ENCODE data around the gene CEP55.
"Not testable (repeated sequence)": the region's sequence is repeated elsewhere in the genome, so short reads cannot be mapped to it uniquely, and the experiment has no call there.

CEP55 gene

DNA sequence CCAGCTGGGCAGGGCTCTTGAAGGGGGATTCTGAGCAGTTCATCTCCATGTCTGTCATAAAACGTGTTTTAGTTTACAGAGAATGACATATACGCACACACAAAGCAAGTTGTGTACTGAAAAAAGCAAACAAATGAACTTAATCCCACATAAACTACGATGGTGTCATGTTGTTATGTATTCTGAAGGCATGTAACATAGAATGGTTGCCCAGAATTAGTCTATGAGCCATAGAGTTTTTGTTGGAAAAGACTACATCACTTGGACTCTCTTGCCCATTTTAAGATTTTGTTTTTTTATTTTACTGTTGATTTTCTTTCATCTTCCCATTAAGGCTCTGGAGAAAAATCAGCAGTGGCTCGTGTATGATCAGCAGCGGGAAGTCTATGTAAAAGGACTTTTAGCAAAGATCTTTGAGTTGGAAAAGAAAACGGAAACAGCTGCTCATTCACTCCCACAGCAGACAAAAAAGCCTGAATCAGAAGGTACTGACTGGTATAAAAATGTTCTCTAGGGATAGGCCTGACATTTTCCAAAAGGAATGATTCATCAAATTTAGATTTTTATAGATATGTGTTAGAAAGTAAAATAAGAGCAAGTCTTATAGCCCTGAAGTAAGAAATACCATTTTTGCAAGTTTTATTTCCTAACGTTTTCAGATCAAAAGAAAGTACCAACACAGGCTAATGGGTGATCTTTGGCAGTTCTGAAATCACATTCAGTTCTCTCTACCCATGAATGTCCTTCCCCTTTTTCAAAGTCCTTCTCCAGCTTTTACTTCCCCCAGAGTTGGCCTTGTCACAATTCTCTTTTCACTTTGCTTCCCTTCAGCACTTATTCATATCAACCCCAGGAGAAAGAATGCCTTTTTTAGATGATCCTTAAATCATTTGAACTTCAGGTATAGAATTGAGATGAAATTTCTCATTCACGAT lies 18.9 kb downstream of the CEP55 start:
- no peak for DNase-seq

DNA sequence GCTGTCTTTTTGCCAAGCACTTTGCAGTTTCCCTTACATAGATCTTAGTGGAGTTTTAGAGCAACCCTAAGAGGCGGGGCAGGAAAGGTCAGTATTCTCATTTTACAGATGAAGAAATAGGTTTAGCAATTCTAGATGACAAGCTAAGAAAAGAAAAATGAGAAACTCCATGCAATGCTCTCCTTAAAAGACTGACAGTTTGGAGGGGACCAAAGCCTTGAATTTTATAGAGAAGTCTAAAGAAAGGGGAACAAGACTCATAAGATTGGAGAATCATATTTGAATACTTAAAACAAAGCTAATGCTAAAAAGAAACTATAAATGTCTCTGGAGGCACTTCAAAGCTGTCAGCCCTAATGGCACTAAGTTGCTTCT lies 19.6 kb downstream of the CEP55 start:
- DNase-seq = no peak

DNA sequence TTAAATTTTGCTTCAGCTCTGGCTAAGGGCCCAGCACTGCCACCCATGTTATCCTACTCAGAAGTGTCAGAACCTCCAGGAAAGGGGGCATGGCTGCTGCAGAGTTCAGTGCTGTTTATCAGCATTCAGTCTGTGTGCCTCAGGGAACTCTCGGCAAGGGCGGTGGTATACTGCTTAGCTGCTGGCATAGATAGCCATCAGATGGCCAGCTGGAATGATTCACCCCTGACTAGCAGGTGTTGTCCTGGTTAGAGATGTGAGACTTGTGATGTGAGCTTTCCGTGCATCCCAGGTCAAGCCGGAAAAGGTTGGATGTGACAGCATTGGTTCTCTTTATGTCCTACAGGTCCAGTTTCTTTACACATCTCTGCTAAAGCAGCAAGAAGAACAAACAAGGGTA lies 22.1 kb downstream of the CEP55 start:
- no peak for DNase-seq

DNA sequence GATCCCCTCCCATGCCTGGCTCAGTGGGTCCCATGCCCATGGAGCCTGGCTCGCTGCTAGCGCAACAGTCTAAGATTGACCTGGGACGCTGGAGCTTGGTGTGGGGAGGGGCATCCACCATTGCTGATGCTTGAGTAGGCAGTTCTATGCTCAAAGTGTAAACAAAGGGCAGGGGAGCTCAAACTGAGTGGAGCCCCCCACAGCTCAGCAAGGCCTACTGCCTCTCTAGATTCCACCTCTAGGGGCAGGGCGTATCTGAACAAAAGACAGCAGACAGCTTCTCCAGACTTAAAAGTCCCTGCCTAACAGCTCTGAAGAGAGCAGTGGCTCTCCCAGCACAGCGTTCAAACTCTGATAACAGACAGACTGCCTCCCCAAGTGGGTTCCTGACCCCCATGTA lies 38.9 kb downstream of the CEP55 start:
- DNase-seq = no peak

DNA sequence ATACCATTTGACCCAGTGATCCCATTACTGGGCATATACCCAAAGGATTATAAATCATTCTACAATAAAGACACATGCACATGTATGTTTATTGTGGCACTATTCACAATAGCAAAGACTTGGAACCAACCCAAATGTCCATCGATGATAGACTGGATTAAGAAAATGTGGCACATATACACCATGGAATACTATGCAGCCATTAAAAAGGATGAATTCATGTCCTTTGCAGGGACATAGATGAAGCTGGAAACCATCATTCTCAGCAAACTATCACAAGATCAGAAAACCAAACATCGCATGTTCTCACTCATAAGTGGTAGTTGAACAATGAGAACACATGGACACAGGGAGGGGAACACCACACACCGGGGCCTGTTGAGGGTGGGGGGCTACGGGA lies 44.5 kb downstream of the CEP55 start:
- not testable (repeated sequence) for DNase-seq

DNA sequence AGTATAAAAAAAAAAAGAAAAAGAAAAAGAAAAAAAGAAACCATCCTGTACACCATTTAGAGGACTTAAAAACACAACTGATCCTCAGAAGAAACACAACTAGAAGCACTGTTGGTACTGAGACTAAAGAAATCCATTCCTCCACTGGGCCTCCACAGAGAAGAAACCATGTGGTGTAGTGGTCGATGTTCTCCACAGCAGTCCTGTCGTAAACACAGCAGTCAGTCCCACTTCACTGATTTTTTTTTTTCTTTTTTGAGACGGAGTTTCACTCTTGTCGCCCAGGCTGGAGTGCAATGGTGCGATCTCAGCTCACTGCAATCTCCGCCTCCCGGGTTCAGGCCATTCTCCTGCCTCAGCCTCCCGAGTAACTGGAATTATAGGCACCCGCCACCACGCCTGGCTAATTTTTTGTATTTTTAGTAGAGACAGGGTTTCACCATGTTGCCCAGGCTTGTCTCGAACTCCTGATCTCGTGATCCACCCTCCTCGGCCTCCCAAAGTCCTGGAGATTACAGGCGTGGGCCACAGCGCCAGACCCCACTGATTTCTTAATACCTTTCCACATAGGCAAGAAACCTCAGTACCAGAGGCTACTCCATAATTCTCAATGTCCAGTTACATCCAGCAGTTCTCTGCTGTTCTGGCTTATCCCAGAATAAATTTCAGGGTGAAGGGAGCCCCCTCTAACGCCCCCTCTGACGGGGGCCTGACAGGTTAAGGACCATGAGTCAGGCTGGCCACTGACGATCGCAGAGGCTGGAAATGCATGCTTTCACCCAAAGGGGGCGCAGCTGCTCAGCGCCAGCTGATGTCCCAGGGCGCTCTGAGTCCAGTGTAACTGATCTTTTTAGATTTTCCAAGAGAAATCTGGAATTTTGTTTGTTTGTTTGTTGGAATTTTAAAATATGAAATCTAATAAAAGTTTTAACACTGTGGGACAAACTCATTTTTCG lies 45.3 kb downstream of the CEP55 start:
- no peak for DNase-seq

DNA sequence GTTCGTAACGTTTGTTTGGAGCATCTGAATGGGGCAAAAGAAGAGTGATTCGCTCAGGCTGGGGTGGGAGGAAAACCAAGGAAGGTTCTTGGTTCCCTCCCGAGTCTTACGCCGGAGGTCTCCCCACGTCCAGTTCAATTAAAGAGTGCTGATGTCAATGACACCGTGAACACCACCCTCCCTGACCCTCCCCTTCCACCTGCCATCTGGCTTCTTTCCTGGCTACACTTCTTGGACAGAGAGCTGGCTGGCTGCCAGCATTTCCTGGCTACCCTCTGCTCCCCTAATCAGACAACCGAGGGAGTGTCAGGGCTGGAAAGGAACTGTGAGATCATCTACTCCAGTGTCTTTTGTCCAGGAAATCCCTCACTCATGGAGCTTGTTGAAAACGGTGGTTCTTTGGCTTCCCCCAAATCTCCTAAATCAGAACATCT lies 46.0 kb downstream of the CEP55 start:
- no peak for DNase-seq

DNA sequence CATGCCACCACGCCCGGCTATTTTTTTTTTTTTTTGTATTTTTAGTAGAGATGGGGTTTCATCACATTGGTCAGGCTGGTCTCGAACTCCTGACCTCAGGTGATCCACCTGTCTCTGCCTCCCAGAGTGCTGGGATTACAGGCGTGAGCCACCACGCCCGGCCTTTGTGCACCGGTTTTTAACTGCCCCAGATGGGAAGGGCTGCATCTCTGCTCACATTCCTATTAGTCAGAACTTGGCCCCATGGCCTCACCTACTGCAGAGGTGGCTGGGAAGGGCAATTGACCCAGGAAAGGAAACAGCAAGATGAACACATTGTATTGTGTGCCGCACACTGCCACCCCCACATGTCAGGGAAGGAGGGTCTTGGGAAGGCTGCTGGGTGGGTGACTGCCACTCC lies 50.6 kb downstream of the CEP55 start:
- not testable (repeated sequence) for DNase-seq

DNA sequence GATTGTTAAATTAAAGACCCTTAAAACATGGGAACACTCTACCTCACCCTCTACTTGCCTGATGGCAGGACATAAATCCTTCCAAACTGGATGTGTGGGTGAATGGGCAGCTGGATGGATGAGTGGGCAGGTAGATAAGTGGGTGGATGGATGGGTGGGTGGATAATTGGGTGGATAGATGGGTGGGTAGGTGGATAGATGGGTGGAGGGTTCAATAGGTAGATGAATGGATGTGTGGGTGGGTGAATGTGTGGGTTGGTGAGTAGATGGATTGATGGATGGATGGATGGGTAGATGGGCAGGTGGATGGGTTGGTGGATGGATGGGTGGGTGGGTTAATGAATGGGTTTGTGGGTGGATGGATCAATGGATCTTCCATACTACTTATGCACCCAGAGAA lies 51.1 kb downstream of the CEP55 start:
- DNase-seq = no peak

DNA sequence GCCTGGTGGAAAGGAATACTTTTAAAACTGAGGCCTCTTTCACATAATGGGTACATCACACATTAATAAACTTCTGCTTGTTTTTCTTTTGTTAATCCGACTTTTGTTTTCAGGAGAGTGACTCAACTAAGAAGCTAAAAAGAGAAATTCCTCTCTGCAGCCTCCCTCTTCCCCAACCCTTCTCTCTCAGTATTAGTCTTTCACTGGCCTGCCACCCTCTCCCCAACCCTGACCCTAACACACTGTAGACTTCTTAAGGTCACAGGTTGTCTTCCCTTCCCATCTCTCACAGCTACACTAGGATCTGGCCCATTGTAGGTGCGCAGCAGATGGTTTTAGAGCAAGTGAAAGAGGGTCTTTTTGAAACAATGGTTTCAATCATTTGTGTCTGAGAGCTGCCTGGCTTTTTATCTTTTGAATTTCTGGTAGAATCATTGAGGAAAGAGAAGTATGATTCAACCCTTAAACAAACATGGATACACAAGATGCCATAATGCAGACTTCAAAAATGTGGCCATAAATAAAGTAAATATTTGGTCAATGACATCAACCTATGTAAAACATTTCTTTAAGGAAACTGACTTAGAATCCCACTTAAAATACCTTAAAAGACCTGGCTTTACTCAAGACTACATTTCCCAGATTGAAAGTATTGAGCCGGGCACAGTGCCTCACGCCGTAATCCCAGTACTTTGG lies 52.1 kb downstream of the CEP55 start:
- DNase-seq = no peak

DNA sequence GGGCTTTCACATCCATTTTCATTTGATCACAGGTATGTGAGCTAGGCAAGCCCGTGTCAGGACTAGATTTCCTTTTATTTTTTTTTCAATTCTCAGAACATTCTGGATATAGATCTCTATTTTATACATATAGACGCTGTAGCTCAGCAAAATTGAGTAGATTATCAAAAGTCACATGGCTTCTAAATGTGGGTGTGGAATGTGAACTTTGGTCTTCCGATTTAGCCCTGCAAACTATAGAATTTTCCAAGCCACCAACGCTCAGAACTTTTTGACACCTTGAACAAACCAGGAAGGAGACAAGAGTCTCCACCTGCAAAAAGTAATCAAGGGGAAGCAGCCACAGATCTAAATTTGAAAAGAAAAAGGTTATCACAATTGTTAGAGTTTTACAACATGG lies 54.2 kb downstream of the CEP55 start:
- DNase-seq = no peak

DNA sequence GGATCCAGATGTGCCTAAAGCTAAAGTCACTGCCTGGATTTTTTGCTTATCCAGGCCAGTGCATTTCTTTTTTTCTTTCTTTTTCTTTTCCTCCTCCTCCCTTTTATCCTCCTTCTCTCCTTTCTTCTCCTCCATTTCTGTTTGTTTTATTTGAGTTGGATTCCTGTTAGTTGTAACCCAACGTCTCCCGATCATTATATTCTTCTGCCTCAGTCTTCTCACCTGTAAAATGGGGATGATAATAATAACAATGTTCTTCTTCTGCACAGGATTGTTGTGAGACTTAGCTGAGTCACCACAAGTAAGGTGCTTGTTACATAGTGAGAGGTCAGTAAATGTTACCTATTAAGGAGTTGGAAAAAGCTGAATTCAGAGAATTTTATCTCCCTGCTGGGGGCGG lies 56.4 kb downstream of the CEP55 start:
- DNase-seq = no peak

DNA sequence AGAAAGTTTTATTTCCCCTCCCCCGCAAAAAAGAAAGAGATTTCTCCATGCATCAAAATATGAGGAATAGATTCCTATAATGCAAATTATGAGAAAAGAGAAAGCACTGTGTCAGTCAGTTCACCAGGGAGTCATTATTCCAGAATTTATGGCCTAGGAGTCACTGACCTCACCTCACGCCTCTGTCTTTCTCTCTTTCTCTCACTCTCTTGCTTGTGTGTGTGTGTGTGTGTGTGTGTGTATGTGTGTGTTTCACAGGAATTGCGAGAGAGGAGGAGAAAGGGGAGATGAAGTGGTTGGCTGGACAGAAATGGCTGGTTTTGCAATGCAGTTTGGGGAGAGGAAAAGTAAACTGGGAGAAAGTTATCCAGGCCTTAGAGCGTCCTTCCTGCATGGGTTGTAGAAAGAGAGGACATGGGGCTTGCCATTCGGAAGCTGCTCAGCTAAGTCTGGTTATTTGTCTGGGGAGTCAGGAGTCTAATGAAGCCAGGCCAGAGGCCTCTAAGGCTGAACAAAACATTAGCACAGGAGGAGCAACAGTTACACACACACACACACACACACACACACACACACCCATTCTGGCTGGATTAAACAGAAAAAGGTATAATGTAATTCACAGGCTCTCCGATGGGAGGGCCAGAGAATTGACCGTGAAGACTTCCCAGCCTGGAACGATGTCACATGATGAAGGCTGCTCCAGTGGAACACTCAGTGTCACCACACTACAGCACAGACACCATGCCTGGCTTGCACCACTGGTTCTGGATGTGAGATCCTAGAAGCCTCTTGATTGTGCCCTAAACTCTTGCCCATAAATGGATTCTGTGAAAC lies 57.3 kb downstream of the CEP55 start:
- DNase-seq = no peak

DNA sequence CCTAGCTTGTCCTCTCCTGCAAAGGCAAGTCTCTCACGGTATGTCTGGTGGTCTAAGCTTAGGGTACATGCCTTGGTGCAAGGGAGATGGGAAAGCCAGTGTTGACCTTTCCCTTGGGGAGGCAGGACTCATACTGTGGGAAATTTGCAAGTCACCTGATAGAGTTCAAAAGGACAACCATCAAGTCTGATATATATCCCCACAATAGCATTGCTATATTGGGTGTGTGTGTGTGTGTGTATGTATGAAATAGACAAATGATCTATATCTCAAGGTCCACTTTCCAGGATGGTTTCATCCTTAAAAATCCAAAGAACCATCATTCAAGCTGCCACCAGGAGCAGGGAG lies 57.9 kb downstream of the CEP55 start:
- no peak for DNase-seq

DNA sequence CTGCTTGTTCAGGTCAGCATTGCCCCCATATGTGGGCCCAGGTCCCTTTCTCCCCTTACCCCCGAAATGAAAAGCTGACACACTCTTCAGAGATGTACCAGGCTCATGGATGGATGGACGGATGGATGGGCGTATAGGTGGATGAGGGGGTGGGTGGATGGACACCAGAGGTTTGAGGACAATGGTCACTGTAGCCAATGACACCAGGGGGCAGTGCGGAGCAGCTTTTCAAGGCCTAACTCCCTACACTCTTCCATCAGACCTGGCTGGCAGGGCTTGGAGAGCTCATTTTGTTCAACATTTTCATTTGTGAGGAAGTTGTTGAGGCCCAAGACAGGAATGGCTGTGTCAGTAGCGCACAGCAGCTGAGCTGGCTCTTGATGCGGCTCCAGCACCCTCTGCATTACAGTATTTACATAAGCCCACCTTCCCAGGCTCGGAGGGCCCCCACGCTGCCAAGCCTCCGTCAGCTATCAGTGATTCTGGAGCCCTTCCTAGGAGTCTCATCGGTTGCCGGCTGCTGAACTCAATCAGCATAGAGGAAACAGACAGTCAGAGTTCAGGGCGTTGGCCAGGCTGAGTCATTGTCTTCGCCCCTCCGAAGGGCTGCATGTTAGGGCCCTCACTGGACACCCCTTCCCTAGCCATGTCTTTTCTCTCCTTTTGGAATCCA lies 58.5 kb downstream of the CEP55 start:
- DNase-seq = peak; percentile 19

DNA sequence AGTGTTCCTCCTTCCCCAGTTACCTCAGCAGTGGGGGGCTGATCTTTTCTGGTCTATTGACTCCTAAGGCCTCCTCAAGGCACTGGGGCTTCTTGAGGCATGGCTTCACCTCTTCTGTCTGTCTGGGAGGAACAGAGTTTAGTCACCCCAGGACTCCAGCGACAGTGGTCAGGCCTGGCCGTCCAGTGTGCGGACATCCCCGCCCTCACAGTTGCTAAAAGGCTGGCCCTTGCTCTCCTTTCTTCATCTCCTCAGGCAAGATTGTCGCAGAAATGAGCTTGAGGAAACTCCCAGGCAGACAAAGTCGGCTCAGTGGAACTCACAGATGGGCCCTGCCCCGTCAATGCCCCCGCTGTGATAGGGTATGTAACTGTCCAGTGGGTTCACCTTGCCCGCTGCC lies 63.1 kb downstream of the CEP55 start:
- DNase-seq = no peak

DNA sequence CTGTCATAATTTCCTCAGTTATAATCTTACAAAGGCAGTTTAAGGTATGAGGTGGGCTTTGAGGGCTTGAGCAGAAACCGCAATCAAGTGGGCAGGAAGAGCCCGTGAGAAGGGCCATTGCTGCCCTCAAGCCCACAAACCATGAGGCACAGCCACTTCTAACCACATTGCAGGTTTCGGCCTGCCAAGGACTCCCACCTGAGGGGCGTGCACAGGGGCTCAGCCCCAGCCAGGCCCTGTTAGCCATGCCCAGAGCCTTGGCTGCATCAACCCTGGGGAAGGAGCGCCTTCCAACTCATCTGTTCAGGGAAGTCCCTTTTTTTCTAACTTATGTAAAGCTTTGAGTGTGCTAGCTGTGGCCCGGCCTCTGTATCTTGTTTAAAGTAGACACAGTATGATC lies 64.1 kb downstream of the CEP55 start:
- DNase-seq = no peak

DNA sequence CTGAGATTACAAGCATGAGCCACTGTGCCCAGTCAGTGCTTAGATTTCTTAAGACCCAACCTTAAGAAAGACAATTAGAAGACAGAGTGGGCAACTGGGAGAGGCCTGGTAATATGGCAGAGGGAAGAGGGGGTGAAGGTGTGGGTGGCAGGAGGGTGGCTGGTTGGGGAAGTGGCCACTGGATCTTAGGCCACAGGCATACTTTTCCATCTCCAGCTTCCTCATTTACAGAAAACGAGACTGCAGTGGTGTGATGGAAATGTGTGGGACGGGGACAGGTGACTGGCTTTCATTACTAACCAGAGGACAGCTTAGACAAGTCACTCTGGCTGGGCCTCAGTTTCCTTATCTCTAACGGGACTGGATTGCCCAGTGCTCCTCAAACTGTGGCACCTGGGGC lies 69.0 kb downstream of the CEP55 start:
- no peak for DNase-seq

DNA sequence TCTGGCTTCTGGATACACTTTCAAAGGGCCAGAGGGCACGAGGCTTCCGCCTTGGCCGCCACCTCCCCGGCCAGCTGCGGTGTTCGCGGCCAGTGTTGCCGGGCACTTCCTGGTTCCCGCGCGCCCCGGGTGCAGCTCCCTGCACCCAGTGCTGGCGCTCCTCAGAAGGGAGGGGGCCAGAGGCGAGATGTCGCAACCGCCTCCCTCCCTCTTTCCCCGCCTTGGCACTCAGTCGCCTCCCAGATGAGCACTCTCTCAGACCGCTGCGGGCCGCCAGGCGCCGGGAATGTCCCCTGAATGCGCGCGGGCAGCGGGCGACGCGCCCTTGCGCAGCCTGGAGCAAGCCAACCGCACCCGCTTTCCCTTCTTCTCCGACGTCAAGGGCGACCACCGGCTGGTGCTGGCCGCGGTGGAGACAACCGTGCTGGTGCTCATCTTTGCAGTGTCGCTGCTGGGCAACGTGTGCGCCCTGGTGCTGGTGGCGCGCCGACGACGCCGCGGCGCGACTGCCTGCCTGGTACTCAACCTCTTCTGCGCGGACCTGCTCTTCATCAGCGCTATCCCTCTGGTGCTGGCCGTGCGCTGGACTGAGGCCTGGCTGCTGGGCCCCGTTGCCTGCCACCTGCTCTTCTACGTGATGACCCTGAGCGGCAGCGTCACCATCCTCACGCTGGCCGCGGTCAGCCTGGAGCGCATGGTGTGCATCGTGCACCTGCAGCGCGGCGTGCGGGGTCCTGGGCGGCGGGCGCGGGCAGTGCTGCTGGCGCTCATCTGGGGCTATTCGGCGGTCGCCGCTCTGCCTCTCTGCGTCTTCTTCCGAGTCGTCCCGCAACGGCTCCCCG lies 70.2 kb downstream of the CEP55 start, which contains the start of gene FFAR4:
Gene FFAR4, plus strand, starts transcription at position 231 of the 842 bp plus-strand sequence. Its CDS starts 56 bp downstream, at position 287.
- DNase-seq = no peak

DNA sequence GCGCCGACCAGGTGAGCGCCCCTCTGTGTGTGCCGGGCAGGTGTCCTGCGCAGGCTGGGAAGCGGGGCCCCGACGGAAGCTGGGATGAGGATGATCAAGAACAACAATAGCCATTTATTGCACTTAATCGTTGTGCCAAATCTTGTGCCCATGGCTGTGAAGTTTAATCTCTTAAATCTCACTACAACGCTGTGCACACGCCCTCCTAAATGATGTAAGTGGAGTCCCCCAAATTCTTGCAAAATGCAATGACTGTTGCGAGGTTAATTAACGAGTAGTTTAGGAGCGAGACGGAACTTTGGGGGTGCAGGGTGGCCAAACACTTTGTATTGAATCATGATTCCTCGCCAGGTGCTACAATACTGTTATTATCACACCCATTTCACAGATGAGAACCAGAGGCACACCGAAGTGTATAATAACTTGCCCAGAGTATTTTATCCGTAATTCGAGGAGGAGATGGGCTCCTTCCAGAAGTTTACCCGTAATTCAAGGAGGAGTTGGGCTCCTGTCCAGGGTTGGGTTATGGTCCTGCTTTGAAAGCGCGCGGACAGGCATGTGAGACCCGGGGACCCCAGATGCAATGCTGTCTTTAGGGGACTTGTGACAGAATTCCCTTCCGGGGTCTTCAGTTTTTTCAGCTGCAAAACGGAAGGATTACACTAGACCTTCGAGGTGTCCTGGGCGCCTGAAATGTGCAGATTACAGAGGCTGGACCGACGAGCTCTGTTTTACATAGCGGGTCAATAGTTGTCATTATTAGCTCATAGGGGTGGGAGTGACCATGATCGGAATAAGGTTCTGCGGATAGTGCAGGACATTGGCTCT lies 71.1 kb downstream of the CEP55 start:
- no peak for DNase-seq

Measured in GF-D8 (cell line).